COR-L47 (cell line): Measurements from ENCODE around the gene CMYA5.
"Not testable (repeated sequence)": the region's sequence is repeated elsewhere in the genome, so short reads cannot be mapped to it uniquely, and the experiment has no call there.

Experiments
- DNase-seq: peaks from one replicate; lab custom pipeline; 2025; lab: John Stamatoyannopoulos, UW

Gene CMYA5

DNA sequence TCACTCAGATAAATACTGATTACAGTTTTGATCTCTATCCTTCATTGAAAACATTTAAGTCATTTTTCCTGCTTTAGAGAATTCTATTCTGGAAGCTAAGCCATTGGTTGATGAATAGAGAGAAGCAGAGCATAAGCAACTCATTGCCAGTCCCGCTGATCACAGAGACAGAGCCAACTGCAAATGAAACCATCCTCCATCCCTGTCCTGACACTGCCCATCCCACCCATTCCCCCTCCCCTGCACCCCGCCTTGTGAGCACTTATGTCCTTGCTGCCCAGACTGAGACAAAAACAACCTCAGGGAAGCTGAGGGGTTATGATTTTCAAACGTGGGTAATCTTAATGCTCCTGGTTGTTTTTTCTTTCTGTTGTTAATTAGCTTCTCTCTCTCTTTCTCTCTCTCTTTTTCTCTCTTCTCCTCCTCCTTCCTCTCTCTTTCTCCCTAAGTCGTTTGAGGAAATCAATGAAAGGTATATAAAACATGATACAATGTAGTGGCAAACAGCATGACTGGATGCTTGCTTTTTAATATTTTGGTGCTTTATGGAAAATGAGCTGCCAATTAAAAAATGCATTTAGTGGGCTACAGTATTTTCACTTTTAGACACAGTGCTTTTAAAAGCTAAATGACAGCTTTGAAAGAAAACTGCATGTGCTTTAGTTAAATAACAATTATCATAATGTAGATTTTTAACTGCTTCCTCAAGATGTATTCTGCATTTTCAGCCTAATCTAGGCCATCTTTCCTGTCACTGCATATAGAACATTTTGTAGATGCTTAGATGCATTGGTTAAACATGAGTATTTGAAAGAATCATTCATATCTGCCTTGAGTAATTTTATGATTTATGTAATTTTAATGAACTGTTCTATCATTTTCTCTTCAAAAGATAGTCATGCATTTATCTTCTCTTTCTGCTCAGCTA lies 57.3 kb downstream of the CMYA5 start:
- no peak for DNase-seq

DNA sequence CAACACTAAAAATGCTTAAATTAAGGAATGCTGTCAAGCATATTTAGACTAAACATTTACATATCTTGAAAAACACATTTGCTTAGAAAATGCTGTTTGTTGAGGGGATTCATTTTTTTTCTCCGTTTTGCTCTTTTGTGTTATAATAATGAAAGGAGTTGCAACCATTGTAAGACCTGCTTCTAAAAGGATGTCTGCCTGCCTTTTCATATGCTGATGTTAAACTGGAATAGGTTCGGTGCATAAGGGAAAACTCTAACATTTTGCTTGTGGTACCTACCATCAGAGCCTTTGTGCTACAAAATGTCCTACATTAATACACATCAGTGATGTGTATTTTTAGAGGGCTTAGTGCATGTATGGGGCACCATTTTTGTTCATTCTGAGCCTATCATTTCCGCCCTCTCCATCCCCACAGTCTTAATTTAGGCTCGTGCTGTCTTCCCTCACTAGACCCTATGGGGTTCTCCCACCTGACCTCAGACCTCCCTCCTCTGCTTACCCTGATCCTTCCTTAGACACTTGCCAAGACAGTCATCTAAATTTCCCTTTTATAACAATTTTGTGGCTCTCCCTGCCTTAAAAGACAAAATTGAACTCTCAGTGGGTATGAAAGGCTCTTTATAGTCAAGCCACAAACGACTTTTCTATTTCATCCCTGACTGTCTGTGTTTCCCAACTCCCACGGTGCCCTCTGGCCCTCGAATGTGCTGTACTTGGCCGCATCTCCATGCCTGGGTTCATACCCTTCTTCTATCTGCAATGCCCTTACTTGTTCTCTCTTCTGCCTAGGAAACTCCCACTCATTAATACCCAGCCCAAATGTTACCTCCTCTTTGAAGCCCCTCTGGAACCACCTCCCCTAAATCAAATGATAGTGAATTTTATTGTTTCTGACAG lies 61.2 kb downstream of the CMYA5 start:
- no peak for DNase-seq

DNA sequence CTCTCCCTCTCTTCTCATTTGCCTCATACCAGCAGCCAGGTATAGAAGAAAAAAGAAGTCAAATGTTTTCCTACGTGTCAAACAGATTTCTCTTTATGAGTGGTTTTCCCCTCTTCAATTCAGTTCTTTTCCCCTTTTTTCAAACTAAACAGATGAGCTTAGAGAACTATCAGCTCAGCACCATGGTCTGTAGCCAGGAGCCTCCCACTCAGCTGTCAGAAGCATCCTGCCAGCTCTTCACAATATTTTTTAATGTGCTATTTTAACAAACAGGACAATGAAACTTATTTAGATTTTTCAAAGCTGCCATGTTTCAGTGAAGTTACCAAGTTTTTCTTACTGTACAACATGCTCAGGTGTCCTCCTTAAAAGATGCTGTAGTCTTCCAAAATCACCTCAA lies 63.5 kb downstream of the CMYA5 start:
- no peak for DNase-seq

DNA sequence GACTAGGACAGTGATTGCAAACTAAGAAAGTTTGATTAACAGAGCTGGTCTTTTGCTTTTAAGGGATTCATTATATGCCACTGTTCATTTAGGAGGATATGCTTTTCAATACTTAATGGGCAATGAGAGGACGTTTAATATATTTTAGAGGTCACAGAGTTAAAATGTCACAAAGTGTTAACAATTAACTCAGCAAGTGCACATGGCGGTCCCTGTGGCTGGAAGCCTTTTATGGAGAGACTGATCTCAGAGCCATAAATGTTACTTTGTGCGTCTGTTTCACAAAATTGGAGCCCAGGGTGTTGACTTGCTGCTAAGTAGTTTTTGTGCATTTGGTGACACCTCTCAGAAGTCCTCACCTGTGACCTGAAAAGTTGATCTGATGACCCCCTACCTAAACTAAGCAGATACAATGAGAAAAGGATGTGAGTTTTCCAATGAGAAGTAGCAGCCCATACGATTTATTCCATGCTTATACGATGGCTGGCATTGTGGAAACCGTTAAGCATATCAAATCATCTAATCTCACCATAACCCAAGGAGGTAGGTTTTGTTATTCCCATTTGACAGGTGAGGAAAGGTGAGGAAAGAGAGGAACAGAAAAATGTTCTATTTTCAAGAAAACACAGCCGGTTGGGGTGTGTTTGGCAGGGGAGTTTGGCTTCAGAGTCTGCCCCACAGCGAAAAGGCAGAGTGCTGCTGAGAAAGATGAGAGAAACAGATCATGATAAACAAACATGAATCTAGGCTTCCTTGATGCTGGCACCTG lies 64.4 kb downstream of the CMYA5 start:
- DNase-seq: no peak

DNA sequence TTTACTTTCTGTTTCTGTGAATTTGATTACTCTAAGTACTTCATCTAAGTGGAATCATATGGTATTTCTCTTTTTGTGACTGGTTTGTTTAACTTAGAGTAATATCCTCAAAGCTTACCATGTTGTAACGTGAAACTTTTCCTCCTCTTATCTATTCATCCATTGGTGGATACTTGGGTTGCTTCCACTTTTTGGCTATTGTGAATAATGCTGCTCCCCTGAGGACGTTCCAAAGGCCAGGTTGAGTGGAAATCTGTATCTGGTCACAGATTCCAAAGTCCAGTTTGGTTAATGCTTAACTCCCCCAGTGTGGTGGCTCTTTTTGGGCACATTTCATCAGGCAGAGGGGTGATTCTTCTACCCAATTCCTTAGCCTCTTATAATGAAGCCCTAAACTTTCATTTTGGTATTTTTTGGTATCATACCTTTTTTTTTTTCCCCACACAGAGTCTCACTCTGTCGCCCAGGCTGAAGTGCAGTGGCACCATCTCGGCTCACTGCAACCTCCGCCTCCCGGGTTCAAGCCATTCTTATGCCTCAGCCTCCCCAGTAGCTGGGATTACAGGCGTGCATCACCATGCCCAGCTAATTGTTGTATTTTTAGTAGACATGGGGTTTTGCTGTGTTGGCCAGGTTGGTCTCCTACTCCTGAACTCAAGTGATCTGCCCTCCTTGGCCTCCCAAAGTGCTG lies 65.4 kb downstream of the CMYA5 start:
- DNase-seq: no peak

DNA sequence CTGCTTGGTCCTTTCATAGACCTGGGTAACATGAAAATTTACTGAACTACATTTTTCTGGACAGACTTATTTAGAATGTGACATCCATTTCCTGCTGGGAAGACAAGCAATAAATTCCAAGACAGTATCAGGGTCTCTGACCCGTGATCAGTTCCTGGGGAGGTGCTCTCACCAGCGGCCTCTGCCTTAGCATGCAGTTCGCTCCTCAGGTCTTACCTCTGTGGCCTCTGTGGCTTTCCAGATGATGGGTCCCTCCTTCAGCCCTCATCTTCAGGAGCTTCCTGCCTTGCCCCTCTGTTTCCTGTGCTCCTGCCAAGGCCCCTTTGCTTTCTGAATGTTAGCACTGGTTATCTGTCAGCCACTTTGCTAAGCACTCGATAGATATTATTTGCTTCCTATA lies 66.4 kb downstream of the CMYA5 start:
- no peak for DNase-seq

DNA sequence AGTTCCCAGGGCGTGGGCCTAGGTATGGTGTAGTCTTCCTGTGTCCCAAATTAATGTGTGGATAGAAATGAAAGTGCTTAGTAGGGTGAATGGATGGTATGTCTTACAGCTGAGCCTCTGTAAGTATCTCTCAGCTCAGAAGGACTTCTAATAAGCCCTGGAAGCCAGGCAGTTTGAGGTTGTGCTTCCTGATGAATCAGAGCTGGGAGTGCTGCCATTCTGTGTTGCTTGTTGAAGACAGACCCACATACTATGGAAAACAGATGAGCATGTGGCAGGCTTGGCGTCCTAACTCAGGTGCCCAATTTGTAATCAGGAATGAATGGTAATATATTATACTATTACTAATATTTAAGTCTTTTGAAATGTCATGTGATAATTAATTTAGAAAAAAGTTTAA lies 69.8 kb downstream of the CMYA5 start:
- DNase-seq: no peak

DNA sequence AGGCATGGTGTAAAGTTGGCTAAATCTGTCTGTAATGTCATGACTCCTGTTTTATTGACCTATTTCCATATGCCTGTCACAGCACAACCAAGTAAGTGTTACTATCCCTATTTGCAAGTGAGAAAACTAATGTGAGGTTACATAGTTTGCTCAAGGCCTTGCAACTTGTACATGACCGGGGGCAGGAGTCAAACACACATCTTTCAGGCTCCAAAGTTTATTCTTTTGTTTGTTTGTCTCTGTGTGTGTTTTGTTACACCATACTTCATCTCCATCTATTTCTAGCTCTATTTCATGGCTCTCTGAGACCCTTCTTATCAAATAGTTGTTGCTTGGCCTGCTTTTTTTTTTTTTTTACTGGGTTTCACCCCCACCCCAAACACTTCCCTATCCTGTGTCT lies 70.2 kb downstream of the CMYA5 start:
- DNase-seq: no peak

DNA sequence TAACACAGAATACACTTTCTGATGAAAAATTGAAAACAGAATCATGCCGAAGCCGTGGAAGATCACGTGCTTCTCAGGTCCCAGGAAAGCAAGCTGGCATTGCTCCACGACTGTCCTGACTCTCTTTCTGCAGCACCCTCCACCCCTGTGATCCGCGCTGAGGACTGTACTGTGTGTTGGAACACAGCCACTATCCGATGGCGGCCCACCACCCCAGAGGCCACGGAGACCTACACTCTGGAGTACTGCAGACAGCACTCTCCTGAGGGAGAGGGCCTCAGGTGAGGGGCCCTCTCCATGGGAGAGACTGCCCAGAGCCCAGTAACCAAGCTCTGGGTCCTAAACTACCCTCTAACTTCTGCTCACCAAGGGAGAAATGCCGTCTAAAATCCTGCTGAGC lies 73.3 kb downstream of the CMYA5 start:
- DNase-seq: no peak

DNA sequence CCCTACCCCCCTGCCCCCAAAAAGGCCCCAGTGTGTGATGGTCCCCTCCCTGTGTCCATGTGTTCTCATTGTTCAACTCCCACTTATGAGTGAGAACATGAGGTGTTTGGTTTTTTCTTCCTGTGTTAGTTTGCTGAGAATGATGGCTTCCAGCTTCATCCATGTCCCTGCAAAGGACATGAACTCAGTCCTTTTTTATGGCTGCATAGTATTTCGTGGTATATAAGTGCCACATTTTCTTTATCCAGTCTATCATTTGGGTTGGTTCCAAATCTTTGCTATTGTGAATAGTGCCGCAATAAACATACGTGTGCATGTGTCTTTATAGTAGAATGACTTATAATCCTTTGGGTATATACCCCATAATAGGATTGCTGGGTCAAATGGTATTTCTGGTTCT lies 74.5 kb downstream of the CMYA5 start:
- DNase-seq: not testable (repeated sequence)

DNA sequence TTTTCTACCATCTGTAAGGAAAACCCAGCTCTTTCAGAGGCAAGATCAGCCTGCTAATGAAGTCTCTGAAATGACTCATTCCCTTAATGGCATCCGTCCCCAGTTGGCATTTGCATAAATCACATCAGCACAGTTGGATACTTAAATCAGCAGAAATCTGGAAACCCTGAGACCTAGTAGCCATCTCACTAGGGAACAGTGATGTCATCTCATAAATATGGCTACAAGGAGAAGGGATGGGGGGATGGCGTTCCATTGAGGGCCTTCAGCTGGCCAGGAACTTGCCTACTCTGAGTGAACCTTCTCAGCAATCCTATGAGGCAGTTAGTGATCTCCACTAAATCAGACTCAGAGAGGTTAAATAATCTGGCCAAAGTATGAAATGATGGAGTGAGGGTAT lies 81.8 kb downstream of the CMYA5 start:
- DNase-seq: no peak

DNA sequence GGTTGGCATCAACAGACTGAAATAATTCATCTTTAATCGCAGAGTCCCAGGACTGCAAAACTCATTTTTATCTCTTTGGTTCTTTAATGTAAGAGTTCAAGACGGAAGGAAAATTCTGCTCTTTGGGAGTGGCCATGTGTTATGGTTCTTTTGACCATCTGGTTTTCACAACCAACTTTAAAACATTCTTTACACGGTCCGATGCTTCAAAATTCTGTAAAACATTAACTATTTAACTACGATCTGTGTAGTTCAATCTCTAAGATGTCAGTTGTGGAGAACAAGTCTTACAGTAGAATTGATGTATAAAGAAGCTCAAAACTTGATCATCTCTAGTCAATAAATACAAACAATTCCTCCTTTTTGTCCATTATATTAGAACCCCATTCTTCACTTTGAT lies 83.0 kb downstream of the CMYA5 start:
- DNase-seq: no peak

DNA sequence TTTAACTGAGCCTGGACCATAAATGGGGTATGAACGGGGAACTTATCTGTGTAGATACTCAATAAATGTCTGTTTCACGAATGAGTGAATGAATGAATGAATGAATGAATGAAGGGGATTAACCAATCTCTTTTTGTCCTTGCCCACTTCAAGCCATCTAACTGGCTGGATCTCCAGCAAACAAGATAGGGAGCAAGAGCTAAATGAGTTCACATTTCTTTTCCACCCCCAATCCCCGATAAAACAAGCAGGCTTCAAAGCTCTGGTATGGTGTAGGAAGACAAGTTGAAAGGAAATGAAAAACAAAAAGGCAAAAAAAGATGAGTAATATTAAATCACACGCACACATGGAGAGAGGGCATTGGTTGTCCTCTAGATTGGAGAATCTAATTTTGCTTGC lies 84.0 kb downstream of the CMYA5 start:
- no peak for DNase-seq

DNA sequence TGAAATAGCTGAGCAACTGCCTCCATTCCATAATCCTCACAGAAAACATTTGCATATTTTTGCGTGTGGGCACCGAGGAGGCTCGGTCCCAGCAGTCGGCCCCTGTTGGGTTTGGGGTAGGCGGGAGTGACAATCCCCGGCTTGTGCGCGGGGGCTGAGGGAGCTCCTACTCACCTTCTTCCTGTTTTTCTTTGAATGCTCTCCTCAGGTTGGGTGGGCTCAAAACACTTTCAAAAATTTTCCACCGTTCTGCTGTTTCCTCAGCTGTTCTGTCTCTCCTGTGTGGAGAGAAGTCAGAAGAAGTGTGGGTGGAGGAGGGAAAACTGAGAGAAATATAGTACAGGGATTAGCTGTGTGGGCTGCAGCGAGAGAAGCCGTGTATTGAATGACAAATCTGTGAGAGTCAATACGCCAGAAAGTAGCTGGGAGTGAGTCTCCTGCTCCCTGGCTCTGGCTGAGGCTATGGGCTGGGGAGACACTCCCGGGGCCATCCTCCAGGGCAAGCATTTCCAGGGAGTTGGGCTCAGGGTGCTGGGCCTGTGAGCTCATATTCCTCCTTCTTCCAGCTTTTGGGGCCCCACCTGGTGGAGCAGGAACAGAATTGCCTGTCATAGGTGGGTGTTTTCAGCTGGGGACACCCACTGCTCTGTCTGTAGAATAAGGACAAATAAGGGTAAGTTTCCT lies 84.7 kb downstream of the CMYA5 start:
- DNase-seq: peak; percentile 26

DNA sequence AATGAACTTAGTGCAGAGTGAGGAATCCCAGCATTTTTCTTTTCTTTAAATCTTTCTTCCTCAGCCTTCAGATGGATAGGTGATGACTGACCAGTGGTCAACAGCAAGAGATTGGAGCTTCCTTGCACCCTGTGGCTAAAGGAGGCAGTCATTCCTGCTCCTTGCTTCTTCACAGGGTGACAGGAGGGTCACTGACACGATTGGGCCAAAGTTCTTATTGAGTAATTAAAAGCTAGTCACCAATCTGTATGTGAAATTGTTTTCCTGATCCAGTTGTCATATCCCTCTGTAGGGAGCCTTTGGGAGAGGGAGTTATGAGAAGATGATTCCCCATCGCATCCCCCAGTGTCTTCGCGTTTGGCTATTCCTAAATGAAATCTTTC lies 85.2 kb downstream of the CMYA5 start:
- no peak for DNase-seq

DNA sequence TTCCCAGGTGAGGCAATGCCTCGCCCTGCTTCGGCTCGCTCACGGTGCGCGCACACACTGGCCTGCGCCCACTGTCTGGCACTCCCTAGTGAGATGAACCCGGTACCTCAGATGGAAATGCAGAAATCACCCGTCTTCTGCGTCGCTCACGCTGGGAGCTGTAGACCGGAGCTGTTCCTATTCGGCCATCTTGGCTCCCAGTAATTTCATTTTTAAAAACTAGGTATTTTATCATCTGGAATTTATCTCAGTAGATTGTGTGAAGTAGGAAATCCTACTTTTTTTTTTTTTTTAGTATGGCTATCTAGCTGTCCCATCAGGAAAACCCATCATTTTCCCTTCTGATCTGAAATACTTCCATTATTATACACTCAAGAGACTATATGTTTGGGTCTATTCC lies 95.1 kb downstream of the CMYA5 start:
- not testable (repeated sequence) for DNase-seq

DNA sequence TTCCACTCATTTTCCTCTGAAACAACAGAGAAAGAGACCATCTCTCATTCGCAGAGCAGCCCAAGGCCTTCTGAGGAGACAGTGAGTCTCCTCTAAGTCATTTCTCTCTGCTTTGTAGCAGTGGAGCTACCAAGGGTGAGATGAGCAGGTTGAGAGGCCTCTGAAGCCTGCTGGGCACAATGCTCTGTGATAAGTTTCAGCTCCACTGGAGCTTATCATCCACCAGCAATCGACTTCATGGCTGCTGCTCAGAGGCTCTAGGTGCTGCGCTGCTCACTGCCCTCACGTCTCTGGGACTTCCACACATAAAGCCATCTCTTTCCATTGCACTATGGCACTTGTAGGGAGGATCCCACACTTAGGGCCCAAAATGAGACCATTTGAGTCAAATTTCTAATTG lies 96.3 kb downstream of the CMYA5 start:
- no peak for DNase-seq

DNA sequence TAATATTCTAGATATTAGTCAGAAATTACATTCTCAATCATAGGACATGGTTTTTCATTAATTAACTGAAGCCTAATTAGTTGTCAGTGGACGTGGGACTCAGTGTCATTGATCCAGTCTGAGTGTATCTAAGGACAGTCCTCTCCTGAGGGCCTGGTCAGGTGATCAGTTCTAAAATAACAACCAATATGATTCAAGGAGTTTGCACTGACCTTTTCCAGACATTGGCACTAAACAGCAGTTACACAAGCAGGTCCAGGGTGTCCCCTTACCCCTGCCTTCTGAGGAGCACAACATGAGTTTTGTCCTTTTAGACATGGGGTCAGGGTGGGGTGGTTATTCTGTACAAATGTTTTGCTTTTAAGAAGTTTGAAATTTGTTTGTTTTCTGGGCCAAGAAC lies 97.8 kb downstream of the CMYA5 start:
- DNase-seq: no peak

DNA sequence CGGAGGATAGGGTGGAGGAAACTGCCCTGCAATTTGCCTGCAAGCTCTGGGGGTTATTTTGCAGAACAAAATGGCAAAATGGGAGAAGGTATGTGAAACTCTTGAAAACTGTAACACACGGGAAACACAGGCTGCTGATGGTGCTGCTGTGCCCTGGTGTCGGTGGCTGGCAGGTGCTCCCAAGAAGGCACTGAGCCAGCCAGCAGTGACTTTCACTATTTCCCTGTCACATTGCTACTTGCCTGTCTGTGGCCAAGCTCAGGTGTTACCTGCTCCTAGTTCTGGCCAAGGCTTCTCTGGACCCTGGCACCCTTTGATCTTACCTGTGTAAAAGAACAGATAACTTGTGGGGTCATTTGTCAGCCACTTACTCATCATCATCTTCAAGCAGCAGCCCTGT lies 102.2 kb downstream of the CMYA5 start:
- no peak for DNase-seq

DNA sequence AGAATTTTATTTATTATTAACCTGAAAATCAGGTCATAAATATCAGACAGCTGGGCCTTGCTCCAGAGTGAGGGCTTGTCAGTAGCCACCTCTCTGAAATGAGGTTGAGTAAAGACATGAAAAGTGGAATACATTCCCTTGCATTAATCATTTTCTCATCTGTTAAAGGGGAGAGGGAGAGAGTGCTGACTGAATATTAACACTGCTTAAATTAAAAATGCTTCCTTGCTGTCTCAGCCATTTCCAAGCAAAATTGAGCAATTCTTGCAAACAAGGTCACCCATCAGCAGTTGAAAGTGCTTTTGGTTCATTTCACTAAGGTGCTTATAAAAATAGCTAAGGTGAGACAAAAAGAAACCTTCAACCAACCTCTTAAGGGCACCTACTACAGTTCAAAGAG lies 102.8 kb downstream of the CMYA5 start:
- DNase-seq: no peak

DNA sequence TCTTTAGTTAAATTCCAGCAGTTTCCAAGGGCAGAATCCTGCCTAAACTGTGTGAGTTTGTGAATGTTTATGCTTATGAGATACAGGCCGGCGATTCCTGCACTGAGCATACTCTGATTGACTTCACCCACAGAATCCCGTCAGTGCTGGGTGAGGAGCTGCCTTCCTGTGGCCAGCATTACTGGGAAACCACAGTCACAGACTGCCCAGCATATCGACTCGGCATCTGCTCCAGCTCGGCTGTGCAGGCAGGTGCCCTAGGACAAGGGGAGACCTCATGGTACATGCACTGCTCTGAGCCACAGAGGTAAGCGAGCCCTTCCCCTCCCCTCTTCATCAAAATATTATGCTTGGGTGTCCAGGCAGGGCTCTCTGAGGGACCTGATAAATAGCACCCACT lies 103.7 kb downstream of the CMYA5 start:
- no peak for DNase-seq
